Fibroblast of lung (primary cell): ENCODE measurements around the gene PRKAR1B. TPM values are rescaled to one million over a fixed set of nuclear protein-coding genes. Genes with fewer than 3 reads are reported as not detected.

ENCODE experiments used
- DNase-seq, 2 donors: peaks; one replicate each; pipeline versions ENCODE4 v3.0.0 to v3.0.0-alpha.2; 2010; ENCODE audit warnings: low read depth in 2 of 2
- H2AFZ ChIP-seq: 2 replicates; pipeline ENCODE4 v1.5.1; 2012; ENCODE audit warnings: low read length, control low read depth, inconsistent platforms
- H3K27ac ChIP-seq: 2 replicates; pipeline ENCODE4 v1.5.1; 2011; ENCODE audit warnings: low read length, control low read depth; ENCODE audit not compliant: insufficient read depth
- H3K27me3 ChIP-seq: 2 replicates; pipeline ENCODE4 v1.5.1; 2011; ENCODE audit warnings: mild to moderate bottlenecking, low read length; ENCODE audit not compliant: control insufficient read depth, insufficient read depth
- H3K36me3 ChIP-seq: 2 replicates; pipeline ENCODE4 v1.5.1; 2011; ENCODE audit warnings: low read length; ENCODE audit not compliant: control insufficient read depth, insufficient read depth
- H3K4me1 ChIP-seq: 2 replicates; pipeline ENCODE4 v1.5.1; 2011; ENCODE audit warnings: low read length; ENCODE audit not compliant: control insufficient read depth, insufficient read depth; ENCODE audit errors: extremely low read depth
- H3K4me2 ChIP-seq: 2 replicates; pipeline ENCODE4 v1.5.1; 2011; ENCODE audit warnings: low read length, control low read depth; ENCODE audit not compliant: insufficient read depth; ENCODE audit errors: extremely low read depth
- H3K4me3 ChIP-seq, 4 experiments: fragments of 200-600 bp in 1 of 4; sonication (generic) in 1 of 4; replicated peaks in 1 of 4; 2 replicates each; pipeline ENCODE4 v1.5.1; 2011 to 2016; ENCODE audit warnings: low read length in 4 of 4, low read depth in 3 of 4, mild to moderate bottlenecking in 3 of 4, control low read depth in 2 of 4, inconsistent platforms in 1 of 4, mixed read lengths in 1 of 4; ENCODE audit not compliant: insufficient read depth in 1 of 4; ENCODE audit errors: control extremely low read depth in 1 of 4
- H3K79me2 ChIP-seq: 2 replicates; pipeline ENCODE4 v1.5.1; 2012; ENCODE audit warnings: mild to moderate bottlenecking, low read length, inconsistent platforms; ENCODE audit not compliant: control insufficient read depth, insufficient read depth
- H3K9ac ChIP-seq: 2 replicates; pipeline ENCODE4 v1.5.1; 2011; ENCODE audit warnings: mild to moderate bottlenecking, low read length, control low read depth; ENCODE audit not compliant: insufficient read depth
- H3K9me3 ChIP-seq: 2 replicates; pipeline ENCODE4 v1.5.1; 2012; ENCODE audit warnings: low read depth, low read length; ENCODE audit not compliant: control insufficient read depth, insufficient read depth
- H4K20me1 ChIP-seq: 2 replicates; pipeline ENCODE4 v1.5.1; 2011; ENCODE audit warnings: low read length; ENCODE audit not compliant: control insufficient read depth, insufficient read depth; ENCODE audit errors: extremely low read depth
- EZH2 ChIP-seq: IDR thresholded peaks from 2 replicates; pipeline ENCODE4 v1.5.1; 2012; ENCODE audit warnings: low read length, control low read depth, mild to moderate bottlenecking; ENCODE audit errors: missing control alignments
- polyA plus RNA-seq, 2 donors: library from polyadenylated mRNA; depleted of rRNA in 1 of 2; stranded (reverse) in 1 of 2; unstranded in 1 of 2; fragments of >200 nt; gene quantifications; 2 replicates each; pipeline ENCODE4 v1.2.1, GENCODE V29; 2011 to 2012; ENCODE audit warnings: missing spikeins in 1 of 2
- total RNA-seq: library from RNA; depleted of rRNA; stranded (reverse); fragments of >200 nt; gene quantifications from 2 replicates; pipeline ENCODE4 v1.2.1, GENCODE V29; 2014
- TF ChIP-seq, protein P1 (sequence below), 2 donors: IDR thresholded peaks in 1 of 2; conservative IDR thresholded peaks in 1 of 2; 1 replicate in 1 of 2; 2 replicates in 1 of 2; pipeline ENCODE4 v1.5.1; 2011 to 2012; ENCODE audit warnings: low read length in 2 of 2, control low read depth in 1 of 2, inconsistent platforms in 1 of 2, low read depth in 1 of 2, mild to moderate bottlenecking in 1 of 2

PRKAR1B gene
- total and polyA plus RNA-seq, 2 donors (not counting 1 experiment from before 2014, with no cell fraction given): 12.7 to 14.5 TPM

DNA sequence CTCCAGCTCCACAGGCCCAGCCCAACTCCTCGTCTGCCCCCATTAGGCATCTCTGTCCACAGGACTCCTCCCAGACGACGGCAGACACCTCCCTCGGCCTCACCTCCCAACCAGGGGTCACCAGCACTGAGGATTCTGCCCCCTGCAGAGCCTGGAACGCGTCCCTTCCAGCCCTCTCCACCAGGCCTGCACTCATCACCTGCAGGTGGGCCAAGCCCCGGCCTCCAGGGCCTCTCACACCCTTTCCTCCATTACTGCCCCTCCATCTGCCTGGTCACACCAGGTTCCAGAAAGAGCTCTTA, 164.8 kb downstream of the PRKAR1B start:
- H2AFZ ChIP-seq: no peak overlapping the region
- H4K20me1 ChIP-seq: no peaks in the 10 kb centered on the region
- H3K9ac ChIP-seq: no peak overlapping the region
- no peaks in the 10 kb centered on the region for H3K36me3 ChIP-seq
- H3K4me2 ChIP-seq: no peak overlapping the region
- TF ChIP-seq EZH2: no peak
- TF ChIP-seq, protein P1, sequence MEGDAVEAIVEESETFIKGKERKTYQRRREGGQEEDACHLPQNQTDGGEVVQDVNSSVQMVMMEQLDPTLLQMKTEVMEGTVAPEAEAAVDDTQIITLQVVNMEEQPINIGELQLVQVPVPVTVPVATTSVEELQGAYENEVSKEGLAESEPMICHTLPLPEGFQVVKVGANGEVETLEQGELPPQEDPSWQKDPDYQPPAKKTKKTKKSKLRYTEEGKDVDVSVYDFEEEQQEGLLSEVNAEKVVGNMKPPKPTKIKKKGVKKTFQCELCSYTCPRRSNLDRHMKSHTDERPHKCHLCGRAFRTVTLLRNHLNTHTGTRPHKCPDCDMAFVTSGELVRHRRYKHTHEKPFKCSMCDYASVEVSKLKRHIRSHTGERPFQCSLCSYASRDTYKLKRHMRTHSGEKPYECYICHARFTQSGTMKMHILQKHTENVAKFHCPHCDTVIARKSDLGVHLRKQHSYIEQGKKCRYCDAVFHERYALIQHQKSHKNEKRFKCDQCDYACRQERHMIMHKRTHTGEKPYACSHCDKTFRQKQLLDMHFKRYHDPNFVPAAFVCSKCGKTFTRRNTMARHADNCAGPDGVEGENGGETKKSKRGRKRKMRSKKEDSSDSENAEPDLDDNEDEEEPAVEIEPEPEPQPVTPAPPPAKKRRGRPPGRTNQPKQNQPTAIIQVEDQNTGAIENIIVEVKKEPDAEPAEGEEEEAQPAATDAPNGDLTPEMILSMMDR (conservative IDR thresholded peaks at IDR 0.05 in 1 of 2, IDR thresholded peaks at IDR 0.05 in 1 of 2; ENCODE audit: low read depth in 1 of 2, low read length in 2 of 2): no peak
- H3K27ac ChIP-seq: no peak overlapping the region
- no peaks in the 10 kb centered on the region for H3K79me2 ChIP-seq
- H3K4me3 ChIP-seq: no peak overlapping the region
- H3K4me1 ChIP-seq: no peaks in the 10 kb centered on the region
- no peak for DNase-seq
- no peaks in the 10 kb centered on the region for H3K27me3 ChIP-seq
- no peaks in the 10 kb centered on the region for H3K9me3 ChIP-seq

DNA sequence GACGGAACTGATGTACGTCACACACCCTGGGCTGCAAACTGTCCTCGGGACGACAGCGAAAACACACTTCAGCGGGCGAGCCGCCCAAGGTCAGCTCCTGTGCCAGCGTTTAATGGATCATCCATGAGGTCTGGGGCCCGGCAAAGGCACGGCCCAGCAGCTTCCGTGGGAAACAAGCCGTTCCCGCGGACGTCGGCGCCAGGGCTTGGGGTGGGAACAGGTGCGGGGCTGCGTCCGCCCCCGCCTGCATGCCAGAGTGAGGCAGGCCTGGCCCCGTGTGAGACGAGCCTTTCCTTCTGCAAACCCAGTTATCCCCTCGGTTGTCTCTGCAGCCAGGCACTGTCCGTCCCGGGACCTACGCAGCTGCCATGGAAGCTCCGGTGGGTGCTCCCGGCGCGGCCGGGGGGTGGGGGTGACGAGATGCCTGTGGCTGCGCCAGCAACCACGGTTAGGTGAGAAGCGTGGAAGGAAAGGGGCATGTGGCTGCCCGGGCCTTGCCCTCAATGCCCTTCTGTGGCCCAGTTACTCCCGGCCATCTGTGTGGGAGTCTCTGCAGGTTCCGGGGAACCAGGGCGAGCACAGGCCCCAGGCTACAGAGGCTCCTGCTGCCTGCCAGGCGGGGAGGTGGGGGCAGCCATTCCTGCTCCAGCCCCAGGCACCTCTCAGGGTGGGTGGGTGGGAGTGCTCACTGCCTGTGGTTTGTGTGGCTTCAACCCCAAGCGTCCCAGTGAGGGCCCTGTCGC, 165.3 kb downstream of the PRKAR1B start:
- Histone ChIP-seq H3K79me2 (no peaks in the 10 kb centered on the region), H3K9ac (no peak overlapping the region), H3K27me3 (no peaks in the 10 kb centered on the region), H2AFZ (no peak overlapping the region), H3K4me1 (no peaks in the 10 kb centered on the region), H3K9me3 (no peaks in the 10 kb centered on the region), H3K27ac (no peak overlapping the region), H3K4me2 (no peak overlapping the region), H3K36me3 (no peaks in the 10 kb centered on the region), H3K4me3 (no peak overlapping the region), H4K20me1 (no peaks in the 10 kb centered on the region)
- TF ChIP-seq, protein P1 (conservative IDR thresholded peaks at IDR 0.05 in 1 of 2, IDR thresholded peaks at IDR 0.05 in 1 of 2; ENCODE audit: low read depth in 1 of 2, low read length in 2 of 2): no peak
- no peak for TF ChIP-seq EZH2
- DNase-seq: no peak

DNA sequence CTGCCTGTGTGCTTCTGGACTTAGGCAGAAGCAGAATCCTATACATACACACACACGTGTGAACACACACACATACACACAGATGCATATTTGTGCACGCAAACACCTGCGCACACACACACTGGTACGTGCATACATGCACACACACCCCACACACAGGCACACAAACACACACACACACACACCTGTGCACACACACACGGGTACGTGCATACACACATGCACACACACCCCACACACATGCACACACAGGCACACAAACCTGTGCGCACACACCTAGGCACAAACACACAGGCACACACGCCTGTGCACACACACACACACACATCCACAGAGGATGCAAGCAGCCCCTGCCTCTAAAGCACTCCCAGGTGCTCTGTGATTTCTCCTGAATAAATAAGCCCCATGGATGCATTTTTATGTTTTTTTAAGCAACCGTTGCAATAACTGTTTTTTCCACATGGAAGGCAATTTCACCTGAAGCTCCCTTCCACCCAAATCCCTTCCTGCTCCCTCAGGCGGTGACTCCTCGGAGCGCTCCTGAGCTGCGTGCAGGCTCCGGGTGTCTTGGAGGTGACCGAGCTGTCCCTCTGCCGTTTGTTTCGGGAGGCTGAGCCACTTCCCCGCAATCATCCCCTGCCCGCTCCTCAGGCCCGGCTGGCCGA, 166.0 kb downstream of the PRKAR1B start:
- Histone ChIP-seq H3K27ac (no peak overlapping the region), H3K4me2 (no peak overlapping the region), H3K4me3 (no peak overlapping the region), H3K4me1 (no peaks in the 10 kb centered on the region), H4K20me1 (no peaks in the 10 kb centered on the region), H3K9me3 (no peaks in the 10 kb centered on the region), H3K9ac (no peak overlapping the region), H3K27me3 (no peaks in the 10 kb centered on the region), H3K36me3 (no peaks in the 10 kb centered on the region), H3K79me2 (no peaks in the 10 kb centered on the region), H2AFZ (no peak overlapping the region)
- no peak for DNase-seq
- TF ChIP-seq EZH2: no peak
- TF ChIP-seq, protein P1 (conservative IDR thresholded peaks at IDR 0.05 in 1 of 2, IDR thresholded peaks at IDR 0.05 in 1 of 2; ENCODE audit: low read depth in 1 of 2, low read length in 2 of 2): no peak
